Myometrial cell (primary cell): ENCODE data around the gene PEX7. TPM values are rescaled to one million over a fixed set of nuclear protein-coding genes. Genes with fewer than 3 reads are reported as not detected.

Experiments
- total RNA-seq: library from RNA; depleted of rRNA; stranded (reverse); fragments of >200 nt; gene quantifications from 2 replicates; pipeline ENCODE4 v1.2.3, GENCODE V29; 2015

PEX7 gene
- total RNA-seq, result 16.4 and 18.8 TPM in 2 replicates

GRCh38 chr6:136822376-136823127 lies at the start of gene PEX7:
Gene PEX7, plus strand, starts transcription at chr6:136822592. Its CDS starts 74 bp downstream, at chr6:136822666.

GRCh38 chr6:136792410-136793262 lies 29.8 kb upstream of the PEX7 start, which contains the start of gene MAP3K5:
Gene MAP3K5, minus strand, starts transcription at chr6:136792477. Its CDS starts 320 bp downstream, at chr6:136792157.

GRCh38 chr6:136921936-136922684 lies 99.7 kb downstream of the PEX7 start, which contains the start of gene SLC35D3:
Gene SLC35D3, plus strand, starts transcription at chr6:136922301. Its CDS starts 128 bp downstream, at chr6:136922429.

Other genes with a start within 250 kb of the PEX7 start
- 40.9 and 50.5 TPM in 2 replicates for gene MAP3K5, start 30.1 kb upstream of the PEX7 start, total RNA-seq
- gene SLC35D3, start 99.7 kb downstream of the PEX7 start, total RNA-seq, result not detected in 2 replicates
- 0.29 and 1.2 TPM in 2 replicates for gene IL20RA, start 222.4 kb downstream of the PEX7 start, total RNA-seq